ENCODE results near the gene CCDC57.
"Not testable (repeated sequence)": the region's sequence is repeated elsewhere in the genome, so short reads cannot be mapped to it uniquely, and the experiment has no call there.

The CCDC57 gene

GRCh38 chr17:82221341-82221902, 8.8 kb upstream of the CCDC57 start:
- DNase-seq: no peak

- no peak for DNase-seq
Measured at GRCh38 chr17:82219753-82220709, 7.4 kb upstream of the CCDC57 start.

- no peak for DNase-seq
Measured at GRCh38 chr17:82219083-82219482, 6.4 kb upstream of the CCDC57 start.

GRCh38 chr17:82218349-82219075, 5.9 kb upstream of the CCDC57 start:
- no peak for DNase-seq

GRCh38 chr17:82217530-82218204, 5.0 kb upstream of the CCDC57 start:
- peak; percentile 85 for DNase-seq

- DNase-seq: no peak
Measured at GRCh38 chr17:82217120-82217529, 4.5 kb upstream of the CCDC57 start.

GRCh38 chr17:82216301-82217119, 3.9 kb upstream of the CCDC57 start:
- DNase-seq: peak; percentile 63

- no peak for DNase-seq
Measured at GRCh38 chr17:82215972-82216300, 3.3 kb upstream of the CCDC57 start.

- peak; percentile 27 for DNase-seq
Measured at GRCh38 chr17:82215095-82215971, 2.7 kb upstream of the CCDC57 start.

- no peak for DNase-seq
Measured at GRCh38 chr17:82214012-82214628, 1.5 kb upstream of the CCDC57 start.

GRCh38 chr17:82213251-82214011, 789 bp upstream of the CCDC57 start:
- peak; percentile 73 for DNase-seq

GRCh38 chr17:82210655-82211054, 2.0 kb downstream of the CCDC57 start:
- not testable (repeated sequence) for DNase-seq

GRCh38 chr17:82205720-82206508, 6.7 kb downstream of the CCDC57 start:
- peak; percentile 80 for DNase-seq

- DNase-seq: peak; percentile 68
Measured at GRCh38 chr17:82204831-82205719, 7.6 kb downstream of the CCDC57 start.

GRCh38 chr17:82203920-82204319, 8.7 kb downstream of the CCDC57 start:
- DNase-seq: no peak

- DNase-seq: no peak
Measured at GRCh38 chr17:82202981-82203380, 9.7 kb downstream of the CCDC57 start.

- DNase-seq: no peak
Measured at GRCh38 chr17:82201498-82201910, 11.1 kb downstream of the CCDC57 start.

Measured in fibroblast of skin of right quadriceps (primary cell).